HL-60/S4 (cell line): ENCODE results near the gene RNF14.

Source experiments
- in situ Hi-C: fragments of 300-500 bp; cut with MboI; formaldehyde crosslinking; loops from 2 replicates; pipeline ENCODE4 v1.14.3; 2022; ENCODE audit warnings: low sequenced_read_pairs

The RNF14 gene

GRCh38 chr5:141947316-141947715 is 21.6 kb upstream of the RNF14 start:
- in situ Hi-C loops: no loop called here

GRCh38 chr5:141948812-141949211 is 20.1 kb upstream of the RNF14 start:
- in situ Hi-C loops: no loop called here

GRCh38 chr5:141949511-141949910 is 19.4 kb upstream of the RNF14 start:
- in situ Hi-C loops: no loop called here

- in situ Hi-C loops: loop anchor here (10.0 kb wide), 1 partner anchor 256 kb away; no protein-coding TSS in a partner anchor
These were observed 18.5 kb upstream of the RNF14 start for GRCh38 chr5:141950207-141951005.

- in situ Hi-C loops: loop anchor here (10.0 kb wide), 1 partner anchor 257 kb away; no protein-coding TSS in a partner anchor
These were observed 17.5 kb upstream of the RNF14 start for GRCh38 chr5:141951332-141951781.

GRCh38 chr5:141952020-141952419 is 16.9 kb upstream of the RNF14 start:
- in situ Hi-C loops: loop anchor here (10.0 kb wide), 1 partner anchor 257 kb away; no protein-coding TSS in a partner anchor

- in situ Hi-C loops: loop anchor here (10.0 kb wide), 1 partner anchor 259 kb away; no protein-coding TSS in a partner anchor
These were observed 14.7 kb upstream of the RNF14 start for GRCh38 chr5:141954194-141954593.

GRCh38 chr5:141957367-141957996 is 11.4 kb upstream of the RNF14 start:
- in situ Hi-C loops: loop anchor here (10.0 kb wide), 1 partner anchor 263 kb away; no protein-coding TSS in a partner anchor

GRCh38 chr5:141958113-141958512 is 10.8 kb upstream of the RNF14 start, which contains the start of gene PCDH12:
TSS of gene PCDH12 (minus strand) at chr5:141958202. CDS start at chr5:141957851, 351 bp downstream.
- in situ Hi-C loops: loop anchor here (10.0 kb wide), 1 partner anchor 263 kb away; no protein-coding TSS in a partner anchor

- in situ Hi-C loops: loop anchor here (10.0 kb wide), 1 partner anchor 264 kb away; no protein-coding TSS in a partner anchor
These were observed 10.2 kb upstream of the RNF14 start for GRCh38 chr5:141958546-141959172.

GRCh38 chr5:141960018-141960417 is 8.9 kb upstream of the RNF14 start:
- in situ Hi-C loops: no loop called here

GRCh38 chr5:141960449-141961323 is 8.2 kb upstream of the RNF14 start:
- in situ Hi-C loops: no loop called here

- in situ Hi-C loops: no loop called here
These were observed 7.4 kb upstream of the RNF14 start for GRCh38 chr5:141961466-141961865.

- in situ Hi-C loops: no loop called here
These were observed 5.2 kb upstream of the RNF14 start for GRCh38 chr5:141963701-141964100.

- in situ Hi-C loops: no loop called here
These were observed 3.8 kb upstream of the RNF14 start for GRCh38 chr5:141965071-141965470.

- in situ Hi-C loops: no loop called here
These were observed 2.5 kb upstream of the RNF14 start for GRCh38 chr5:141966275-141966962.

- in situ Hi-C loops: no loop called here
These were observed 2.0 kb upstream of the RNF14 start for GRCh38 chr5:141966963-141967333.

- in situ Hi-C loops: no loop called here
These were observed 1.2 kb downstream of the RNF14 start for GRCh38 chr5:141969783-141970771.
